ENCODE measurements around the gene RNF34. TPM values are rescaled to one million over a fixed set of nuclear protein-coding genes. Genes with fewer than 3 reads are reported as not detected.
"Not testable (repeated sequence)": the region's sequence is repeated elsewhere in the genome, so short reads cannot be mapped to it uniquely, and the experiment has no call there.

Gene RNF34
- total RNA-seq, 1 experiment from 2014 or later: 53.6 TPM

GRCh38 chr12:121383601-121384021 lies 16.3 kb upstream of the RNF34 start:
- Mint-ChIP-seq H3K36me3 (no peaks in the 10 kb centered on the region), H3K9me3 (no peaks in the 10 kb centered on the region), H3K4me3 (no peak overlapping the region), H3K4me1 (no peaks in the 10 kb centered on the region), H3K27me3 (ENCODE audit: low read depth) (no peaks in the 10 kb centered on the region; the same call in 1 of the 2 replicates), H3K27ac (no peak overlapping the region)
- ChIA-PET CTCF (interaction anchor here (0.6 to 1.1 kb wide), 2 partner anchors 17 to 57 kb away, joined by 3 to 6 read pairs; partner anchors contain the start of gene RNF34), POLR2A (interaction anchor here (0.7 kb wide), 1 partner anchor 15 kb away, joined by 4 read pairs; no protein-coding TSS in a partner anchor)
- ATAC-seq: no peak
- TF ChIP-seq TEAD1 (CRISPR knock-in tag; IDR thresholded peaks at IDR 0.05) (no peak), GTF2I (CRISPR knock-in tag; conservative IDR thresholded peaks at IDR 0.05) (0 out of 2 replicates have a peak, but pooled peaks have one; percentile 34)
- no peak for DNase-seq (ENCODE audit: low spot score)

GRCh38 chr12:121384891-121385290 lies 15.0 kb upstream of the RNF34 start:
- H3K27me3 Mint-ChIP-seq (ENCODE audit: low read depth); POLR2A ChIA-PET; H3K36me3 Mint-ChIP-seq; H3K9me3 Mint-ChIP-seq; H3K27ac Mint-ChIP-seq; ATAC-seq; H3K4me3 Mint-ChIP-seq; H3K4me1 Mint-ChIP-seq; DNase-seq (ENCODE audit: low spot score): not testable (repeated sequence)
- CTCF ChIA-PET: interaction anchor here (0.7 to 1.1 kb wide), 3 partner anchors 15 to 161 kb away, joined by 3 to 6 read pairs (median 4); partner anchors contain the start of gene RNF34

- H3K36me3 Mint-ChIP-seq: no peaks in the 10 kb centered on the region
- H3K4me3 Mint-ChIP-seq: no peak overlapping the region
- no peak for TF ChIP-seq SMAD3 (CRISPR knock-in tag; IDR thresholded peaks at IDR 0.05; ENCODE audit: borderline replicate concordance)
- TF ChIP-seq USF1 (CRISPR knock-in tag; IDR thresholded peaks at IDR 0.05): no peak
- no peak for TF ChIP-seq ZNF219 (CRISPR knock-in tag; IDR thresholded peaks at IDR 0.05; ENCODE audit: borderline replicate concordance)
- TF ChIP-seq ZNF138 (CRISPR knock-in tag; conservative IDR thresholded peaks at IDR 0.05): no peak
- no peak for TF ChIP-seq ZNF121 (CRISPR knock-in tag; IDR thresholded peaks at IDR 0.05)
- no peak for TF ChIP-seq GTF2I (CRISPR knock-in tag; conservative IDR thresholded peaks at IDR 0.05)
- no peak for TF ChIP-seq ZNF281 (CRISPR knock-in tag; IDR thresholded peaks at IDR 0.05)
- TF ChIP-seq E2F5 (CRISPR knock-in tag; IDR thresholded peaks at IDR 0.05): no peak
- TF ChIP-seq NFE2L1 (CRISPR knock-in tag; IDR thresholded peaks at IDR 0.05): no peak
- TF ChIP-seq E2F1 (CRISPR knock-in tag; IDR thresholded peaks at IDR 0.05): no peak
- TF ChIP-seq TP53 (CRISPR knock-in tag; IDR thresholded peaks at IDR 0.05): no peak
- H3K27me3 Mint-ChIP-seq (ENCODE audit: low read depth): no peaks in the 10 kb centered on the region; the same call in 1 of the 2 replicates
- DNase-seq (ENCODE audit: low spot score) (no peak), ATAC-seq (no peak)
- H3K4me1 Mint-ChIP-seq: no peaks in the 10 kb centered on the region
- no peak overlapping the region for H3K27ac Mint-ChIP-seq
- ChIA-PET CTCF (no interaction called here), POLR2A (no interaction called here)
- no peaks in the 10 kb centered on the region for H3K9me3 Mint-ChIP-seq
Observed at GRCh38 chr12:121388421-121388981, 11.4 kb upstream of the RNF34 start.

- ChIA-PET CTCF (no interaction called here), POLR2A (no interaction called here)
- Mint-ChIP-seq H3K36me3 (no peaks in the 10 kb centered on the region), H3K4me3 (no peak overlapping the region), H3K27ac (no peak overlapping the region), H3K9me3 (no peaks in the 10 kb centered on the region), H3K27me3 (ENCODE audit: low read depth) (no peaks in the 10 kb centered on the region; the same call in 1 of the 2 replicates), H3K4me1 (no peaks in the 10 kb centered on the region)
- DNase-seq (ENCODE audit: low spot score): no peak
- ATAC-seq: no peak
- no peak for TF ChIP-seq MYBL2 (CRISPR knock-in tag; IDR thresholded peaks at IDR 0.05)
- TF ChIP-seq MLX (CRISPR knock-in tag; IDR thresholded peaks at IDR 0.05): no peak
- no peak for TF ChIP-seq NFYB (CRISPR knock-in tag; conservative IDR thresholded peaks at IDR 0.05; ENCODE audit: low read depth)
- TF ChIP-seq HMGA2 (CRISPR knock-in tag; IDR thresholded peaks at IDR 0.05): no peak
- TF ChIP-seq ZSCAN18 (CRISPR knock-in tag; IDR thresholded peaks at IDR 0.05): no peak
- TF ChIP-seq ZNF512 (CRISPR knock-in tag; IDR thresholded peaks at IDR 0.05; ENCODE audit: borderline replicate concordance): no peak
- TF ChIP-seq TCF7 (CRISPR knock-in tag; IDR thresholded peaks at IDR 0.05; ENCODE audit: low read depth): no peak
- no peak for TF ChIP-seq GRHL2 (CRISPR knock-in tag; IDR thresholded peaks at IDR 0.05; ENCODE audit: insufficient replicate concordance, severe bottlenecking)
Observed at GRCh38 chr12:121390856-121391255, 9.1 kb upstream of the RNF34 start.

Data from WTC11 (cell line).